IMR-90 (cell line): ENCODE results near the gene SATB2. TPM values are rescaled to one million over a fixed set of nuclear protein-coding genes. Genes with fewer than 3 reads are reported as not detected.

Experiments used
- ATAC-seq: fragments of 200-7000 bp; cut with Tn5 transposase; 2 replicates; pipeline ENCODE4 v1.9.1; 2020; ENCODE audit warnings: low read depth, mild to moderate bottlenecking, moderate library complexity
- BruUV-seq: library from RNA; stranded (reverse); fragments of 400-500 nt; replicated peaks from 2 replicates; lab custom pipeline; 2021; lab: Mats Ljungman, UMichigan
- CTCF ChIA-PET: fragments of 300-600 bp; formaldehyde crosslinking; extraction: SDS; loops from one replicate; lab custom pipeline; 2021; ENCODE audit warnings: antibody characterized with exemption; lab: Yijun Ruan, JAX
- POLR2A ChIA-PET: fragments of 300-600 bp; sonication (Branson Sonifier 250); formaldehyde crosslinking; loops from one replicate; lab custom pipeline; 2022; ENCODE audit warnings: antibody characterized with exemption; ENCODE audit not compliant: unreplicated experiment; lab: Charles Lee
- DNase-seq: peaks from one replicate; pipeline ENCODE4 v3.0.0; 2013
- H2AFZ ChIP-seq: replicated peaks from 2 replicates; pipeline ENCODE3; 2013; ENCODE audit warnings: low read length, mild to moderate bottlenecking; ENCODE audit not compliant: poor library complexity
- H2AK5ac ChIP-seq: 2 replicates; pipeline ENCODE4 v1.6.1; 2013; ENCODE audit warnings: low read depth, low read length, inconsistent platforms
- H2AK9ac ChIP-seq: replicated peaks from 2 replicates; pipeline ENCODE3; 2013; ENCODE audit warnings: mild to moderate bottlenecking, low read depth, low read length, moderate library complexity; ENCODE audit not compliant: poor library complexity
- H2BK120ac ChIP-seq: 2 replicates; pipeline ENCODE4 v1.6.1; 2013; ENCODE audit warnings: low read depth, low read length, inconsistent platforms
- H2BK15ac ChIP-seq: 3 replicates; pipeline ENCODE4 v1.6.1; 2013; ENCODE audit warnings: low read depth, low read length, inconsistent platforms
- H2BK20ac ChIP-seq: 2 replicates; pipeline ENCODE4 v1.6.1; 2013; ENCODE audit warnings: low read depth, mild to moderate bottlenecking, inconsistent platforms, low read length, moderate library complexity
- H2BK5ac ChIP-seq: 2 replicates; pipeline ENCODE4 v1.6.1; 2013; ENCODE audit warnings: mild to moderate bottlenecking, low read depth, low read length, inconsistent platforms; ENCODE audit not compliant: poor library complexity, severe bottlenecking
- H3K14ac ChIP-seq: replicated peaks from 2 replicates; pipeline ENCODE4 v1.6.1; 2013; ENCODE audit warnings: low read depth, low read length, inconsistent platforms
- H3K18ac ChIP-seq: 2 replicates; pipeline ENCODE4 v1.6.1; 2013; ENCODE audit warnings: low read depth, low read length, control low read depth
- H3K23ac ChIP-seq: 2 replicates; pipeline ENCODE4 v1.6.1; 2013; ENCODE audit warnings: low read depth, low read length, inconsistent platforms
- H3K27ac ChIP-seq: 2 replicates; pipeline ENCODE4 v1.5.1; 2013; ENCODE audit warnings: mild to moderate bottlenecking, control low read depth, low read length; ENCODE audit not compliant: insufficient read depth
- H3K27me3 ChIP-seq: 2 replicates; pipeline ENCODE4 v1.6.1; 2013; ENCODE audit warnings: low read length; ENCODE audit not compliant: control insufficient read depth, insufficient read depth
- H3K36me3 ChIP-seq: 2 replicates; pipeline ENCODE4 v1.6.1; 2013; ENCODE audit warnings: low read length, mixed read lengths; ENCODE audit not compliant: control insufficient read depth, insufficient read depth
- H3K4ac ChIP-seq: 2 replicates; pipeline ENCODE4 v1.6.1; 2013; ENCODE audit warnings: low read depth, low read length, inconsistent platforms
- H3K4me1 ChIP-seq: 2 replicates; pipeline ENCODE4 v1.6.1; 2013; ENCODE audit warnings: low read length, mixed read lengths; ENCODE audit not compliant: control insufficient read depth, insufficient read depth
- H3K4me2 ChIP-seq: 2 replicates; pipeline ENCODE4 v1.6.1; 2013; ENCODE audit warnings: low read depth, mild to moderate bottlenecking, control low read depth, low read length, moderate library complexity
- H3K4me3 ChIP-seq: 2 replicates; pipeline ENCODE4 v1.5.1; 2013; ENCODE audit warnings: low read depth, mild to moderate bottlenecking, control low read depth, low read length, moderate library complexity; ENCODE audit not compliant: insufficient read depth
- H3K56ac ChIP-seq: 2 replicates; pipeline ENCODE4 v1.6.1; 2013; ENCODE audit warnings: low read length, inconsistent platforms; ENCODE audit not compliant: insufficient read depth; ENCODE audit errors: extremely low read depth
- H3K79me1 ChIP-seq, 2 experiments: 2 replicates each; pipeline ENCODE4 v1.6.1; 2013; ENCODE audit warnings: low read length in 2 of 2, inconsistent platforms in 1 of 2, low read depth in 1 of 2
- H3K9ac ChIP-seq: 2 replicates; pipeline ENCODE4 v1.6.1; 2013; ENCODE audit warnings: low read depth, low read length, control low read depth
- H3K9me1 ChIP-seq: 2 replicates; pipeline ENCODE4 v1.6.1; 2013; ENCODE audit warnings: low read length, inconsistent platforms; ENCODE audit not compliant: insufficient read depth
- H3K9me3 ChIP-seq: 2 replicates; pipeline ENCODE4 v1.6.1; 2013; ENCODE audit warnings: low read length; ENCODE audit not compliant: control insufficient read depth, insufficient read depth
- H4K20me1 ChIP-seq: 2 replicates; pipeline ENCODE4 v1.6.1; 2013; ENCODE audit warnings: low read length, inconsistent platforms; ENCODE audit not compliant: insufficient read depth
- H4K5ac ChIP-seq: 2 replicates; pipeline ENCODE4 v1.6.1; 2013; ENCODE audit warnings: mild to moderate bottlenecking, low read depth, low read length, control low read depth
- H4K8ac ChIP-seq, 2 experiments: 2 replicates each; pipeline ENCODE4 v1.6.1; 2013; ENCODE audit warnings: low read depth in 2 of 2, low read length in 2 of 2, control low read depth in 1 of 2, inconsistent platforms in 1 of 2
- H4K91ac ChIP-seq: 2 replicates; pipeline ENCODE4 v1.6.1; 2013; ENCODE audit warnings: low read depth, low read length, inconsistent platforms; ENCODE audit not compliant: insufficient read depth
- MAFK ChIP-seq: IDR thresholded peaks from 2 replicates; pipeline ENCODE4 v1.6.1; 2012; ENCODE audit warnings: low read depth, low read length, improper control_type of control experiment
- MAZ ChIP-seq: IDR thresholded peaks from 2 replicates; pipeline ENCODE4 v1.6.1; 2012; ENCODE audit warnings: low read depth, mild to moderate bottlenecking, low read length, improper control_type of control experiment, moderate library complexity, borderline replicate concordance
- MXI1 ChIP-seq: IDR thresholded peaks from 2 replicates; pipeline ENCODE4 v1.6.1; 2012; ENCODE audit warnings: low read depth, mild to moderate bottlenecking, low read length, moderate library complexity, borderline replicate concordance
- NFE2L2 ChIP-seq: fragments of 150-350 bp; IDR thresholded peaks from 2 replicates; pipeline ENCODE4 v1.6.1; 2016; ENCODE audit warnings: low read depth, mild to moderate bottlenecking, low read length
- POLR2A ChIP-seq: IDR thresholded peaks from 2 replicates; pipeline ENCODE4 v1.6.1; 2012; ENCODE audit warnings: mild to moderate bottlenecking, low read depth, low read length
- RAD21 ChIP-seq: IDR thresholded peaks from 2 replicates; pipeline ENCODE4 v1.6.1; 2012; ENCODE audit warnings: low read length, improper control_type of control experiment
- RFX5 ChIP-seq: IDR thresholded peaks from 2 replicates; pipeline ENCODE4 v1.8.0; 2012; ENCODE audit warnings: low read depth, mild to moderate bottlenecking, low read length, moderate library complexity
- SMC3 ChIP-seq: fragments of 150-350 bp; IDR thresholded peaks from 2 replicates; pipeline ENCODE4 v1.6.1; 2016; ENCODE audit warnings: low read depth, mild to moderate bottlenecking, antibody characterized with exemption, low read length, moderate library complexity
- WGBS, 2 experiments: methylation state at CpG; one replicate each; pipeline versions ENCODE4 v1.1.5 to v1.1.7; 2013; ENCODE audit warnings: missing lambda C conversion rate in 2 of 2; ENCODE audit not compliant: insufficient read length in 1 of 2; ENCODE audit errors: extremely low coverage in 2 of 2; 5-methylcytosine and 5-hydroxymethylcytosine counted together
- dilution Hi-C: fragments of 300-500 bp; cut with HindIII; formaldehyde crosslinking; loops from one replicate; pipeline ENCODE4 v1.14.3; 2018; ENCODE audit warnings: low sequenced_read_pairs; ENCODE audit not compliant: unreplicated experiment
- in situ Hi-C: fragments of 300-500 bp; cut with MboI; formaldehyde crosslinking; loops from 3 replicates; pipeline ENCODE4 v1.14.3; 2019; ENCODE audit warnings: low sequenced_read_pairs, inconsistent platforms, mixed read lengths
- intact Hi-C: fragments of 100-400 bp; cut with micrococcal nuclease; formaldehyde crosslinking; loops from 2 replicates; pipeline ENCODE4 v1.10.0; 2022
- polyA plus RNA-seq, 3 experiments: library from polyadenylated mRNA; depleted of rRNA; stranded (reverse); fragments of >200 nt; gene quantifications; 2 replicates each; pipeline ENCODE4 v1.2.3, GENCODE V29; 2012; ENCODE audit warnings: low replicate concordance in 1 of 3
- total RNA-seq: library from RNA; depleted of rRNA; stranded (reverse); fragments of >200 nt; gene quantifications from 2 replicates; pipeline ENCODE4 v1.2.3, GENCODE V29; 2012
- TF ChIP-seq, protein P1 (sequence below): fragments of 150-350 bp; IDR thresholded peaks from 2 replicates; pipeline ENCODE4 v1.6.1; 2017; ENCODE audit warnings: mild to moderate bottlenecking, antibody characterized with exemption, low read length, low read depth
- TF ChIP-seq, protein P2 (sequence below): conservative IDR thresholded peaks from 2 replicates; pipeline ENCODE4 v1.5.1; 2012; ENCODE audit warnings: mild to moderate bottlenecking, low read depth, low read length, improper control_type of control experiment

SATB2 gene
- total and polyA plus RNA-seq, 2 of the 4 experiments (the other 2 are of a cell fraction) = 6.2 to 8.4 TPM

DNA sequence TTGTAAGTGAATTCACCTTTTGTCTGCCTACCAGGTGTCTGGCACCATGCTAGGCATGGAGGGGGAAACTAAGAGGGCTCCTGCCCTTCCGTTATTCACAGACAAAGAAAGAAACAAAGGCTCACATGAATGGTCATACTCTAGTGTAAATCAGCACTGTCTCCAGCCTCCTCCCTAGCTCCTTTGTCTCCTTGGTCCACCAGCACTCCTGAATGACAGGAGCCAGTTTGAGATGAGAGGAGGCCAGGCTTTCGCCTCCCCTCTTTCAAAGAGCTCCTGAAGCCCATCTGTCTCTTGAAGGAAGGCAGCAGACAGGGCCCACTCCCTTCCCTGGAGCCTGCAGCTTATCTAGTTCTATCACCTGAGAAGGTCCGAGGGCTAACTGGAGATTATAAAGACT, 18.7 kb downstream of the SATB2 start:
- H2BK20ac ChIP-seq = no peak overlapping the region
- no peaks in the 10 kb centered on the region for H3K4me1 ChIP-seq
- H4K8ac ChIP-seq = no peak overlapping the region
- H3K9ac ChIP-seq = no peak overlapping the region
- H3K9me3 ChIP-seq = no peaks in the 10 kb centered on the region
- no peak overlapping the region for H3K4me3 ChIP-seq
- H3K4ac ChIP-seq = no peak overlapping the region
- ChIA-PET POLR2A (no interaction called here), CTCF (no interaction called here)
- no peak overlapping the region for H3K4me2 ChIP-seq
- H4K5ac ChIP-seq = no peak overlapping the region
- TF ChIP-seq SMC3 (no peak), RAD21 (no peak), MAZ (no peak), MXI1 (no peak), POLR2A (no peak), MAFK (no peak), NFE2L2 (no peak), RFX5 (no peak)
- TF ChIP-seq, protein P1, sequence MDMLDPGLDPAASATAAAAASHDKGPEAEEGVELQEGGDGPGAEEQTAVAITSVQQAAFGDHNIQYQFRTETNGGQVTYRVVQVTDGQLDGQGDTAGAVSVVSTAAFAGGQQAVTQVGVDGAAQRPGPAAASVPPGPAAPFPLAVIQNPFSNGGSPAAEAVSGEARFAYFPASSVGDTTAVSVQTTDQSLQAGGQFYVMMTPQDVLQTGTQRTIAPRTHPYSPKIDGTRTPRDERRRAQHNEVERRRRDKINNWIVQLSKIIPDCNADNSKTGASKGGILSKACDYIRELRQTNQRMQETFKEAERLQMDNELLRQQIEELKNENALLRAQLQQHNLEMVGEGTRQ = no peak
- TF ChIP-seq, protein P2, sequence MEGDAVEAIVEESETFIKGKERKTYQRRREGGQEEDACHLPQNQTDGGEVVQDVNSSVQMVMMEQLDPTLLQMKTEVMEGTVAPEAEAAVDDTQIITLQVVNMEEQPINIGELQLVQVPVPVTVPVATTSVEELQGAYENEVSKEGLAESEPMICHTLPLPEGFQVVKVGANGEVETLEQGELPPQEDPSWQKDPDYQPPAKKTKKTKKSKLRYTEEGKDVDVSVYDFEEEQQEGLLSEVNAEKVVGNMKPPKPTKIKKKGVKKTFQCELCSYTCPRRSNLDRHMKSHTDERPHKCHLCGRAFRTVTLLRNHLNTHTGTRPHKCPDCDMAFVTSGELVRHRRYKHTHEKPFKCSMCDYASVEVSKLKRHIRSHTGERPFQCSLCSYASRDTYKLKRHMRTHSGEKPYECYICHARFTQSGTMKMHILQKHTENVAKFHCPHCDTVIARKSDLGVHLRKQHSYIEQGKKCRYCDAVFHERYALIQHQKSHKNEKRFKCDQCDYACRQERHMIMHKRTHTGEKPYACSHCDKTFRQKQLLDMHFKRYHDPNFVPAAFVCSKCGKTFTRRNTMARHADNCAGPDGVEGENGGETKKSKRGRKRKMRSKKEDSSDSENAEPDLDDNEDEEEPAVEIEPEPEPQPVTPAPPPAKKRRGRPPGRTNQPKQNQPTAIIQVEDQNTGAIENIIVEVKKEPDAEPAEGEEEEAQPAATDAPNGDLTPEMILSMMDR = no peak
- H3K9me1 ChIP-seq = peaks cover 10% of the 10 kb centered on the region; the same call in 1 of the 2 replicates
- no peak for DNase-seq
- H3K23ac ChIP-seq = no peak overlapping the region
- H4K20me1 ChIP-seq = no peaks in the 10 kb centered on the region
- no peaks in the 10 kb centered on the region for H3K27me3 ChIP-seq
- dilution Hi-C loops (no loop called here), in situ Hi-C loops (no loop called here), intact Hi-C loops (no loop called here)
- ATAC-seq = no peak
- H3K36me3 ChIP-seq = peaks cover 4% of the 10 kb centered on the region; the same call in 1 of the 2 replicates
- no peak overlapping the region for H3K56ac ChIP-seq
- no peak overlapping the region for H3K14ac ChIP-seq
- no CpG with 5 or more reads among the region's 3 CpGs for WGBS, 2 experiments
- no peak overlapping the region for H2BK5ac ChIP-seq
- peaks cover 10 to 38% of the 10 kb centered on the region in 2 experiments; a peak in 3 of 4 replicates for H3K79me1 ChIP-seq
- no peak overlapping the region for H2BK15ac ChIP-seq
- no peak overlapping the region for H2BK120ac ChIP-seq
- H3K18ac ChIP-seq = no peak overlapping the region
- H2AFZ ChIP-seq = no peak overlapping the region
- no peak overlapping the region for H2AK5ac ChIP-seq
- no peak overlapping the region for H4K91ac ChIP-seq
- no peak overlapping the region for H2AK9ac ChIP-seq
- no peak overlapping the region for H3K27ac ChIP-seq
- BruUV-seq = no TSS peak
